GM20000 (cell line): ENCODE data around the gene ECEL1.

Experiments
- DNase-seq: peaks from one replicate; pipeline ENCODE4 v3.0.0; 2012; ENCODE audit warnings: low spot score
- TF ChIP-seq, protein P1 (sequence below): IDR thresholded peaks from 2 replicates; pipeline ENCODE4 v1.5.1; 2012; ENCODE audit warnings: mild to moderate bottlenecking, control low read depth; ENCODE audit errors: extremely low read depth, missing control alignments

Gene ECEL1

DNA sequence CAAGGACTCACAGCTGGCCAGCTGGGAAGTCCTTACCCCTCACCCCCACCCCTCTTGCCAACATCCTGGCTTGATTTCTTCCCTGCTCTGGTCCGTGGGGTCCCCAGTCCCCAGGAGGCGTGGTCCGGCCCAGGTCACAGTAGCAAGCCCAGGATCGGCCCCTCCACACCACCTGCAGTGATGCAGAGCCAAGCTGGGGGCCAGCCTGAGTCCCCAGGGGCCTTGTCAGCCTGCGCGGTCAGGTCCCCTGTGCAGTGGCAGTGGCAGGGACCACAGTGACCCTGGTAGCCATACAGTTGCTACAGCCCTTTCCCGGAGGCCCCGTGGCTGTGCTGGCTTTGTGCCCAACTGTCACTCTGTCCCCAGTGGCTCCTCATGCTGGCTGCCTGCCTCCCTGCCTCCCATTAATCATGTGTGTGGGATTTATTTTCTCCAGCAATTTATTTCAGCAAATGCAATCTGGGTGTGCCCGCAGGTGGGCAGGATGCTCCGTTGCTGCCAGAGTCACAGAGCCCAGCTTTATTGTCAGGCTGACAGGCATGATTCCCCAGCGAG, 23.8 kb upstream of the ECEL1 start:
- DNase-seq = no peak
- TF ChIP-seq, protein P1, sequence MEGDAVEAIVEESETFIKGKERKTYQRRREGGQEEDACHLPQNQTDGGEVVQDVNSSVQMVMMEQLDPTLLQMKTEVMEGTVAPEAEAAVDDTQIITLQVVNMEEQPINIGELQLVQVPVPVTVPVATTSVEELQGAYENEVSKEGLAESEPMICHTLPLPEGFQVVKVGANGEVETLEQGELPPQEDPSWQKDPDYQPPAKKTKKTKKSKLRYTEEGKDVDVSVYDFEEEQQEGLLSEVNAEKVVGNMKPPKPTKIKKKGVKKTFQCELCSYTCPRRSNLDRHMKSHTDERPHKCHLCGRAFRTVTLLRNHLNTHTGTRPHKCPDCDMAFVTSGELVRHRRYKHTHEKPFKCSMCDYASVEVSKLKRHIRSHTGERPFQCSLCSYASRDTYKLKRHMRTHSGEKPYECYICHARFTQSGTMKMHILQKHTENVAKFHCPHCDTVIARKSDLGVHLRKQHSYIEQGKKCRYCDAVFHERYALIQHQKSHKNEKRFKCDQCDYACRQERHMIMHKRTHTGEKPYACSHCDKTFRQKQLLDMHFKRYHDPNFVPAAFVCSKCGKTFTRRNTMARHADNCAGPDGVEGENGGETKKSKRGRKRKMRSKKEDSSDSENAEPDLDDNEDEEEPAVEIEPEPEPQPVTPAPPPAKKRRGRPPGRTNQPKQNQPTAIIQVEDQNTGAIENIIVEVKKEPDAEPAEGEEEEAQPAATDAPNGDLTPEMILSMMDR = no peak

GRCh38 chr2:232508251-232508650, 20.6 kb upstream of the ECEL1 start:
- DNase-seq = no peak
- TF ChIP-seq, protein P1 = no peak

- TF ChIP-seq, protein P1 = no peak
- DNase-seq = no peak
Observed at GRCh38 chr2:232506709-232507108, 19.1 kb upstream of the ECEL1 start.

DNA sequence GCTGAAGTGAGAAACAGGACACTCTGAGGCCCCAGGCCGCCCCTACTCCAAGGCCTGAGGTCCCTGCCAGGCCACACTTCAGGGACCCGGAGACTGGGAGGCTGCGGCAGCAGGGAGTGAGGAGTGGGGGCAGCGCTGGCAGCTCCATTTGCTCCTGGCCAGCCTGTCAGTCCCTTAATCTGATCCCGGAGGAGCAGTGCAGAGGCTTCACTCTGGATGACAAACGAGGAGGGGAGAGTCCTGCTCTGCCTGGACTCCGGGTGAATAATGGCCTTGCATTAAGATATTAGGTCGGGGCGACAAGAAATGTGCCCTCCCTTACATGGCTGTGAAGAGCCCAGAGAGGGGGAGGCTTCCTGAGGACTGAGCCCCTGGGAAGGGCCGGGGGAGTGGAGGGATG, 18.2 kb upstream of the ECEL1 start:
- TF ChIP-seq, protein P1 = no peak
- no peak for DNase-seq

GRCh38 chr2:232504438-232504837, 16.8 kb upstream of the ECEL1 start:
- DNase-seq = no peak
- TF ChIP-seq, protein P1 = no peak

- no peak for DNase-seq
- TF ChIP-seq, protein P1 = no peak
Observed at GRCh38 chr2:232503809-232504323, 16.2 kb upstream of the ECEL1 start.

DNA sequence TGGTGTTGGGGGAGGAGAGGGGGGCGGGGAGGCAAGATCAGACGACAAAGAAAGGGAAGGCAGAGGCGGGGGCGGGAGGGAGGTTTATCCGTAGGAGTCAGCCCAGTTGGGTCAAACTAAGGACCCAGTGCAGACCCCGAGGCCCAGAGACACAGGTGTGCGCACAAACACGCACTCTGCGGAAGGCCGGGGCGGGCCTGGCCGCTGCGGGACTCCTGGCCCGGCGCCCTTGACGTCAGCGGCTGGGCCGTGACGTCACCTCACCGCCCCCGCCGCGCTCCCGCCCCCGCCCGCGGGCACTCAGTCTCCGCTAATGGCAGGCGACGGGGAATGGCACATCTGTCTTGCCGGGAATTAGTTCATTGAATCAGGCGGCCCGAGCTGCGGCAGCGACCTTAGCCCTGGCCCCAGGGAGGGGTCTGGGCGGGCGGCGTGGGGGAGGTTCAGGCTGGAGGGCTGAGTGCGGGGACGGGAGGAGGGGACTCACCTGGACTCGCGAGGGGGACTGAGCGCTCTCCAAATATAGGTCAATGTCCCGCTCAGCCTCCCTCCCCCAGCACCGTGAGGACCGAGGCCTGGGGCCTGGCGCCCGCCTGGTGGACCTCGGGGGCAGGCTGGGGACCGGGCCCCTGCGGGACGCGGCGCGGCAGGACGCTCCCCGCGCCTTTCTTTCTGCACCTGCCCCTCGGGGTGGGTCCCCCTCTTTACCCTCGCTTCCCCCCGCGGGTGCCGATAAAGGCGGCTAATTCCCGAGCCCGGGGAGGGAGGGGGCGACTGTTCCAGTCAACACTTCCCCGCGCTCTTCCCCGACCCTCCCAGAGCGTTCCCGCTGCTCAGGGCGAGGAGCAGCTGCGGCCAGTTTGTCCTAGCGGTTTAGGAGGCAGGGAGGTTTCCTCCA, 15.5 kb upstream of the ECEL1 start:
- no peak for DNase-seq
- TF ChIP-seq, protein P1 = no peak
